HCT116 (cell line): Measurements from ENCODE around the gene EPHX1. TPM values are rescaled to one million over a fixed set of nuclear protein-coding genes. Genes with fewer than 3 reads are reported as not detected.

Experiments
- ATAC-seq: fragments of 200-7000 bp; cut with Tn5 transposase; 2 replicates; pipeline ENCODE4 v1.9.1; 2020; ENCODE audit warnings: mild to moderate bottlenecking, moderate library complexity
- BruUV-seq: library from RNA; stranded (reverse); fragments of 400-500 nt; replicated peaks from 2 replicates; lab custom pipeline; 2021; lab: Mats Ljungman, UMichigan
- CTCF ChIA-PET: fragments of 300-600 bp; sonication (Branson Sonifier 250); formaldehyde crosslinking; loops from one replicate; lab custom pipeline; 2021; ENCODE audit warnings: antibody characterized with exemption; lab: Charles Lee
- POLR2A ChIA-PET: fragments of 300-600, 350-600 bp; sonication (Branson Sonifier 250); formaldehyde crosslinking; loops from one replicate; lab custom pipeline; 2021; ENCODE audit warnings: antibody characterized with exemption; lab: Charles Lee
- RAD21 ChIA-PET, 2 experiments: fragments of 300-600 bp; sonication (Branson Sonifier 250); formaldehyde crosslinking; loops; one replicate each; lab custom pipeline; 2023; ENCODE audit warnings: low total read pairs in 2 of 2; ENCODE audit not compliant: uncharacterized antibody in 2 of 2, unreplicated experiment in 2 of 2, low non-redundant PET in 1 of 2; lab: Charles Lee
- DNase-seq: peaks from one replicate; pipeline ENCODE4 v3.0.0-alpha.2; 2010; ENCODE audit warnings: low read depth, low spot score
- H2AFZ ChIP-seq: fragments of 200-600 bp; shearing (Covaris generic), sonication (generic); 2 replicates; pipeline ENCODE4 v1.6.1; 2017; ENCODE audit warnings: low read depth, mixed run types, mixed read lengths, antibody characterized with exemption, low read length; ENCODE audit not compliant: poor library complexity, severe bottlenecking
- H3K27ac ChIP-seq: 2 replicates; pipeline ENCODE4 v1.5.1; 2012; ENCODE audit warnings: low read depth, low read length
- H3K27me3 ChIP-seq: fragments of 200-600 bp; sonication (generic); 2 replicates; pipeline ENCODE4 v1.6.1; 2016; ENCODE audit warnings: mixed run types, low read length, mixed read lengths; ENCODE audit not compliant: insufficient read depth
- H3K36me3 ChIP-seq, 2 experiments: fragments of 200-500 bp in 1 of 2; fragments of 200-600 bp in 1 of 2; sonication (Bioruptor generic) in 1 of 2; sonication (generic) in 1 of 2; 2 replicates each; pipeline versions ENCODE4 v1.5.1 to v1.6.1; 2014 to 2016; ENCODE audit warnings: low read length in 2 of 2, inconsistent platforms in 1 of 2, mixed read lengths in 1 of 2, mixed run types in 1 of 2; ENCODE audit not compliant: insufficient read depth in 2 of 2, control insufficient read depth in 1 of 2
- H3K4me1 ChIP-seq, 2 experiments: fragments of 200-600 bp in 1 of 2; sonication (generic) in 1 of 2; 2 replicates each; pipeline versions ENCODE4 v1.5.1 to v1.6.1; 2012 to 2017; ENCODE audit warnings: low read length in 2 of 2, inconsistent platforms in 1 of 2, mild to moderate bottlenecking in 1 of 2, mixed read lengths in 1 of 2, mixed run types in 1 of 2, moderate library complexity in 1 of 2; ENCODE audit not compliant: insufficient read depth in 2 of 2, control insufficient read depth in 1 of 2
- H3K4me2 ChIP-seq: fragments of 200-600 bp; sonication (generic); 2 replicates; pipeline ENCODE4 v1.6.1; 2017; ENCODE audit warnings: mixed run types, low read length, mixed read lengths
- H3K4me3 ChIP-seq, 2 experiments: fragments of 200-600 bp in 1 of 2; sonication (generic) in 1 of 2; replicated peaks in 1 of 2; 2 replicates each; pipeline ENCODE4 v1.5.1; 2011 to 2016; ENCODE audit warnings: low read length in 2 of 2, control low read depth in 1 of 2, low read depth in 1 of 2, mild to moderate bottlenecking in 1 of 2, mixed read lengths in 1 of 2, mixed run types in 1 of 2
- H3K79me2 ChIP-seq: fragments of 200-600 bp; sonication (generic); 2 replicates; pipeline ENCODE4 v1.6.1; 2017; ENCODE audit warnings: mild to moderate bottlenecking, mixed run types, low read length, moderate library complexity, mixed read lengths; ENCODE audit not compliant: insufficient read depth
- H3K9ac ChIP-seq: fragments of 200-600 bp; sonication (generic); 2 replicates; pipeline ENCODE4 v1.6.1; 2016; ENCODE audit warnings: low read length, mixed read lengths
- H3K9me2 ChIP-seq: fragments of 200-600 bp; sonication (generic), shearing (Covaris generic); 2 replicates; pipeline ENCODE4 v1.6.1; 2017; ENCODE audit warnings: mixed run types, mild to moderate bottlenecking, moderate library complexity; ENCODE audit not compliant: insufficient read depth
- H3K9me3 ChIP-seq, 2 experiments: fragments of 200-500 bp in 1 of 2; fragments of 200-600 bp in 1 of 2; sonication (Bioruptor generic) in 1 of 2; sonication (generic) in 1 of 2; 2 replicates each; pipeline ENCODE4 v1.6.1; 2014 to 2017; ENCODE audit warnings: low read length in 2 of 2, mixed read lengths in 2 of 2, inconsistent platforms in 1 of 2, low read depth in 1 of 2, mild to moderate bottlenecking in 1 of 2, mixed run types in 1 of 2, moderate library complexity in 1 of 2; ENCODE audit not compliant: control insufficient read depth in 1 of 2, insufficient read depth in 1 of 2
- H4K20me1 ChIP-seq: fragments of 200-600 bp; sonication (generic), shearing (Covaris generic); 2 replicates; pipeline ENCODE4 v1.6.1; 2017; ENCODE audit warnings: mixed run types, mild to moderate bottlenecking, moderate library complexity; ENCODE audit not compliant: insufficient read depth
- POLR2AphosphoS5 ChIP-seq: IDR thresholded peaks from 2 replicates; pipeline ENCODE4 v1.6.1; 2011; ENCODE audit warnings: mild to moderate bottlenecking, low read depth, low read length, moderate library complexity
- SP1 ChIP-seq: IDR thresholded peaks from 2 replicates; pipeline ENCODE4 v1.6.1; 2012; ENCODE audit warnings: low read depth
- intact Hi-C: fragments of 100-400 bp; cut with micrococcal nuclease; formaldehyde crosslinking; loops from 2 replicates; pipeline ENCODE4 v1.10.0; 2022
- total RNA-seq: library from RNA; stranded (reverse); gene quantifications from one replicate; pipeline ENCODE4 v1.2.1, GENCODE V29; 2021; ENCODE audit not compliant: unreplicated experiment
- TF ChIP-seq, protein P1 (sequence below): IDR thresholded peaks from 2 replicates; pipeline ENCODE4 v1.6.1; 2012
- TF ChIP-seq, protein P2 (sequence below), 3 experiments: fragments of 200-600 bp in 1 of 3; sonication (generic) in 1 of 3; IDR thresholded peaks in 2 of 3; conservative IDR thresholded peaks in 1 of 3; 2 replicates each; pipeline ENCODE4 v1.5.1; 2012 to 2017; ENCODE audit warnings: low read depth in 2 of 3, low read length in 2 of 3, antibody characterized with exemption in 1 of 3, borderline replicate concordance in 1 of 3, control low read depth in 1 of 3, mild to moderate bottlenecking in 1 of 3, mixed read lengths in 1 of 3, mixed run types in 1 of 3, moderate library complexity in 1 of 3; ENCODE audit not compliant: insufficient read depth in 1 of 3

EPHX1 gene
- total RNA-seq, 1 experiment from 2014 or later: 44.6 TPM

DNA sequence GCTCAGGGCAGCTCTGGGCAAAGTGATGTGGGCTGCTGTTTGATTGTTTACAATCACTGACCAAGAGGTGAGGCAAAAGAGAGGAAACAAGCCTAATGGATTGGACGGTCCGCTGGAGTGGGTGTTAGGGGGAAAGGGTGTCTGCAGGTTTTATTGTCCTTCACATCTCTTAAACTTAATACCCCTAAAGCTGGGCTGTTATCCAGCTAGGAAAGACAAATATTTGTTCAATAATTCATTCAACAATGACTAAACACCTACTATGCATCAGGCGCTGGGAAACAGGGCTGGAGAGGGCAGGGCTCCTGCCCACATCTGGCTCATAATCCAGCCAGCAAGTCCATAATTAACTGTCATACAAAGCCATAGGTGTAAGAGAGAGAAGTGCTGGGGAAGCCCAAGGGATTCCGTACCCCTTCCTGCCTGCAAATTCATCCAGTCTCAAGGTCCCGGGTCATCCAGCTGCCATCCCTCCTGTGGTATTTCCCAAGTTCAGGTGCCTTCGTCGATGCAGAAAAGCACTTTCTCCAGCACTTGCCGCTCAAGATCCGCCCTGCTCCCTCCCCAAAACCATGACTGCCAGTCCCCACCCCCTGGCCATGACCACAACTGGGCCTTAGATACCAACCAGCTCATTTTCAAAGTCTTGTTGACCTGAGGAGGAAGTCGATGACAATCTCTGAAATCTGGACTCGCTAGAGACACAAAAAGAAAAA lies 61.6 kb downstream of the EPHX1 start:
- TF ChIP-seq, protein P1, sequence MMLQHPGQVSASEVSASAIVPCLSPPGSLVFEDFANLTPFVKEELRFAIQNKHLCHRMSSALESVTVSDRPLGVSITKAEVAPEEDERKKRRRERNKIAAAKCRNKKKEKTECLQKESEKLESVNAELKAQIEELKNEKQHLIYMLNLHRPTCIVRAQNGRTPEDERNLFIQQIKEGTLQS: no peak
- TF ChIP-seq, protein P2, sequence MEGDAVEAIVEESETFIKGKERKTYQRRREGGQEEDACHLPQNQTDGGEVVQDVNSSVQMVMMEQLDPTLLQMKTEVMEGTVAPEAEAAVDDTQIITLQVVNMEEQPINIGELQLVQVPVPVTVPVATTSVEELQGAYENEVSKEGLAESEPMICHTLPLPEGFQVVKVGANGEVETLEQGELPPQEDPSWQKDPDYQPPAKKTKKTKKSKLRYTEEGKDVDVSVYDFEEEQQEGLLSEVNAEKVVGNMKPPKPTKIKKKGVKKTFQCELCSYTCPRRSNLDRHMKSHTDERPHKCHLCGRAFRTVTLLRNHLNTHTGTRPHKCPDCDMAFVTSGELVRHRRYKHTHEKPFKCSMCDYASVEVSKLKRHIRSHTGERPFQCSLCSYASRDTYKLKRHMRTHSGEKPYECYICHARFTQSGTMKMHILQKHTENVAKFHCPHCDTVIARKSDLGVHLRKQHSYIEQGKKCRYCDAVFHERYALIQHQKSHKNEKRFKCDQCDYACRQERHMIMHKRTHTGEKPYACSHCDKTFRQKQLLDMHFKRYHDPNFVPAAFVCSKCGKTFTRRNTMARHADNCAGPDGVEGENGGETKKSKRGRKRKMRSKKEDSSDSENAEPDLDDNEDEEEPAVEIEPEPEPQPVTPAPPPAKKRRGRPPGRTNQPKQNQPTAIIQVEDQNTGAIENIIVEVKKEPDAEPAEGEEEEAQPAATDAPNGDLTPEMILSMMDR (IDR thresholded peaks at IDR 0.05 in 2 of 3, conservative IDR thresholded peaks at IDR 0.05 in 1 of 3; ENCODE audit: borderline replicate concordance in 1 of 3, insufficient read depth in 1 of 3, low read depth in 2 of 3, low read length in 2 of 3): no peak
- CTCF ChIA-PET: interaction anchor here (1.0 kb wide), 1 partner anchor 116 kb away, joined by 3 read pairs; no protein-coding TSS in a partner anchor
- Histone ChIP-seq H3K27ac (no peak overlapping the region), H3K36me3 (peaks cover 3 to 17% of the 10 kb centered on the region in 2 experiments; a peak in 2 of 4 replicates), H3K9me2 (no peaks in the 10 kb centered on the region), H3K9me3 (no peaks in the 10 kb centered on the region), H3K4me2 (peak overlapping the region; percentile 48), H3K4me3 (no peak overlapping the region), H3K4me1 (peaks cover 41 to 55% of the 10 kb centered on the region in 2 experiments), H3K9ac (0 out of 2 replicates have a peak overlapping the region, but pooled peaks have one; percentile 8), H2AFZ (no peak overlapping the region), H3K79me2 (no peaks in the 10 kb centered on the region), H3K27me3 (no peaks in the 10 kb centered on the region), H4K20me1 (no peaks in the 10 kb centered on the region)
- DNase-seq (no peak), ATAC-seq (no peak)
- BruUV-seq: no TSS peak
- intact Hi-C loops: no loop called here
- RAD21 ChIA-PET: no interaction called here
- POLR2A ChIA-PET: no interaction called here

DNA sequence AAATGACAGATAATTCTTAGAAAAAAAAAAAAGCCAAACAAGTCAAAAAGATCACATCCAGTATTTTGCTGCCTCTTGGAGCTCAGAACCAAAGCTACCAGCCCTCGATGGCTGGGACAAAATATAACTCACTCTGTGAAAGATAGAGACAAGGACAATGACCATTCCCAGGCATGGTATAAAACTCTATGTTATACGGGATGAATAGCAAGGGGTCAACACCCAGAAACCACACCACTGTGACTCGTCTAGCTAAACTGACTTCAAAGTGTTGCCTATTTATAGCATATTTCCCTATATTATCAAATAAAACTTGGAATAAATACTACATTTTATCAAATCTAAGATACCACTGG lies 62.1 kb downstream of the EPHX1 start:
- no peak for DNase-seq
- peaks cover 3 to 18% of the 10 kb centered on the region in 2 experiments; a peak in 2 of 4 replicates for H3K36me3 ChIP-seq
- TF ChIP-seq POLR2AphosphoS5 (no peak), SP1 (0 out of 2 replicates have a peak, but pooled peaks have one; percentile 26)
- TF ChIP-seq, all 23 proteins: peak for 1
- Histone ChIP-seq H3K79me2 (no peaks in the 10 kb centered on the region), H3K27ac (no peak overlapping the region), H4K20me1 (no peaks in the 10 kb centered on the region), H3K4me3 (no peak overlapping the region), H2AFZ (no peak overlapping the region), H3K9me3 (no peaks in the 10 kb centered on the region), H3K4me1 (peaks cover 46 to 61% of the 10 kb centered on the region in 2 experiments), H3K4me2 (peak overlapping the region; percentile 48), H3K9me2 (no peaks in the 10 kb centered on the region), H3K27me3 (no peaks in the 10 kb centered on the region), H3K9ac (0 out of 2 replicates have a peak overlapping the region, but pooled peaks have one; percentile 8)
- no peak for ATAC-seq
- CTCF ChIA-PET: no interaction called here
- intact Hi-C loops: no loop called here
- BruUV-seq: no TSS peak
- RAD21 ChIA-PET: no interaction called here
- POLR2A ChIA-PET: no interaction called here
